ENCODE measurements around the gene NAB1.

Gene NAB1

GRCh38 chr2:190637903-190638618, 10.8 kb upstream of the NAB1 start:
- DNase-seq: no peak

DNA sequence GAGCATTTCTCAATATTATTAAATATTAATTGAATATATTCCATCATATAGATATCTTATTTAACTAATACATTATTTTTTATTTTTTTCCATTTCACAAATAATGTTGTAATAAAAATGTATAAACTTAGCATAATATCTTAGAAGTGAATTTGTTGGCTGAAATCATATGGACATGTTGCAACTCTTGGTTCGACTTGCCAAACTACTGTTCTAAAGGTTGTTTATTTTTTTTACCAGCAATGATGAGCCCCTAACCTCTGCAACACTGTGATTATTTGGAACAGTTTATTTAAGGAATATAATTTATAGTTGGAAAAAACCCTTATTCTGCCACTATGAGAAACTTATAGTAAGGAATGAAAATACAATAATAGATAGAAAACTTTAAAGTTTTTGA, 8.8 kb upstream of the NAB1 start:
- no peak for DNase-seq

DNA sequence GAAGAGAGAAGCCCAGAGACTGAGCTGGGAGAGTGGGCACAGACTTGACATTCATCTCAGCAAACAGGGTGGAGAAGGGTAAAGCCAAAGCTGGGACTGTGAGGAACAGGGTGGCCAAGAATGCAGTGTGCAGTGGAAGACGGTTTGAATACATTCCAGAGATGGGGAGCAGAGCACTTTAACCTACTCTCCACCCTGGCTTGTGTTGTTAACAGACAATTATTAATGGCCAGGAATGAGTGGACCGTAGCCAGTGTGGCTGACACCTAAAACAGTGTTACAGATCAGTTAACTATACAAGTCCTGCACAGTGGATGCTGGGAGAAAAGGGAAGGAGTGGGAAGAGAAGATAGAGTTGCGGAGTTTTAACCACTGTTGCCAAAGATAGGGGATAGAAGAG, 7.4 kb upstream of the NAB1 start:
- DNase-seq: no peak

DNA sequence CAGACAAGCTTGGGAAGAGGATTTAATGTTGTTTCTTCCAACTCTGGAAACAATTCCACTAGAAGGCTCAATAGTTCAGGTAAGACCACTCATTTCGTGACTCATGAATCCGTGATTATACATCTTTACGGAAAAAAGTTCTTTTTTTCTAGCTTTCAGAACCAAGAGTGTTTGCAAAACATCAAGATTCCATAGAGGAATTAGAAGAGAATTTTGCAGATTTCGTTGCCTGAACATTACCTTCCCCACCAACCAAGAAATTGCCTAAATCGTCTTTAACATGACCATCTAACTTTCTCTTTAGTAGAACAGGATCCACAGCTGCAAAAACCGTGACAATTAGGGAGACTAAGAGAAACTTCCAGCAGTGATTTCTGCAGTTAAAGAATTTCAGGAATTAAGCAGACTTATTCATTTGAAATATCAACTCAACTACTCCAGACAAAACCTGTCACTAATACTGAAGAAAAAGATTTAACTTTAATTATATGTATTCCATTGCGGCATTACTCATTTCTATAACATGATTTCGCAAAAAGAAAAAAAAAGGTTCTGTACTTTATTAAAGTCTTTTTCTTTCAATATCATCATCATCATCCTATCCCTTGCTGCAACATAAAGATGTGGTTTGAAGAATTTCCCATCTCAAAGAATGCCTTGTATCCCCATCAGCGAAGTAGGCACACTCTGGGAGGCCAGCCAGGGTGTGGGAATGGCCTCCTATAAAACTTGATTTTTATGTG, 1.9 kb upstream of the NAB1 start:
- no peak for DNase-seq

- peak; percentile 79 for DNase-seq
Measured at GRCh38 chr2:190648289-190649034, 421 bp upstream of the NAB1 start.

GRCh38 chr2:190649798-190650390, 1.0 kb downstream of the NAB1 start:
- DNase-seq: no peak

- DNase-seq: no peak
Measured at GRCh38 chr2:190651413-190651812, 2.5 kb downstream of the NAB1 start.

DNA sequence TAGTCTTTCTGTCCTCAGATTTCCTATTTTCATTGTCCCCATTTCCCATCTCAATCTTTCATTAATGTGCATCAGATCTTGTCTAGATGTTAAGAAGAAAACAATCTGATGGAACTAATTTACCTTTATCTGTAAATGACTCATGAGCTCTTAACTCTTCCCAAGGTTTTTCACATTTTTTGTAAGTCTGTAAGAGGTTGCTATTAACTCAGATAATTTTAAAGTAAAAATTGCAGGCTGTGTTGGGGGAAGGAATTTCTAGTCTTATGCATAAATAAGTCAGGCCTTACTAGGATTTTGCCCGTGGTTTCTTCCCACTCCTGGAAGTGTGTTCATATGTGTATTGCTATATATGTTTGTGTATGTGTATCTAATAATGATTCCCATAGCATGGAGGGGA, 4.3 kb downstream of the NAB1 start:
- DNase-seq: no peak

DNA sequence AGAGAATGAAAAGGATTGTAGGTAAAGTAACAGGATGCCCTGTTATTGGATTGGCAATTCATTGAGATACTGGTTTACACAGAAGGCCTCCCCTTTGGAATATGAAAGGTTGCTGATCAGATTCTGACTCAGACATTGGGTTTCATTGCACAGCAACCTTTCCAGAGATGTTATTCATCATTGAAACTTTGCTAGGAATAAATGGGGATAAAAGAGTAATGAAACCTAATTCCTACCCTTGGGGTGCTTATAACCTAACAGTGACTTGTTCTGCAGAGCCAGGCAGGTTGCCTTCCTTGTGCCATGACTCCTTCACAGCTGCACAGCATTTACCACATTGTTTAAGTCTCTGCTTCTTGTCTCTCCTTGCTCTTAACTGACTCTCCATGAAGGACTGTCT, 5.0 kb downstream of the NAB1 start:
- no peak for DNase-seq

GRCh38 chr2:190655113-190655512, 6.2 kb downstream of the NAB1 start:
- no peak for DNase-seq

- DNase-seq: no peak
Measured at GRCh38 chr2:190655570-190655969, 6.7 kb downstream of the NAB1 start.

GRCh38 chr2:190656301-190656700, 7.4 kb downstream of the NAB1 start:
- DNase-seq: no peak

DNA sequence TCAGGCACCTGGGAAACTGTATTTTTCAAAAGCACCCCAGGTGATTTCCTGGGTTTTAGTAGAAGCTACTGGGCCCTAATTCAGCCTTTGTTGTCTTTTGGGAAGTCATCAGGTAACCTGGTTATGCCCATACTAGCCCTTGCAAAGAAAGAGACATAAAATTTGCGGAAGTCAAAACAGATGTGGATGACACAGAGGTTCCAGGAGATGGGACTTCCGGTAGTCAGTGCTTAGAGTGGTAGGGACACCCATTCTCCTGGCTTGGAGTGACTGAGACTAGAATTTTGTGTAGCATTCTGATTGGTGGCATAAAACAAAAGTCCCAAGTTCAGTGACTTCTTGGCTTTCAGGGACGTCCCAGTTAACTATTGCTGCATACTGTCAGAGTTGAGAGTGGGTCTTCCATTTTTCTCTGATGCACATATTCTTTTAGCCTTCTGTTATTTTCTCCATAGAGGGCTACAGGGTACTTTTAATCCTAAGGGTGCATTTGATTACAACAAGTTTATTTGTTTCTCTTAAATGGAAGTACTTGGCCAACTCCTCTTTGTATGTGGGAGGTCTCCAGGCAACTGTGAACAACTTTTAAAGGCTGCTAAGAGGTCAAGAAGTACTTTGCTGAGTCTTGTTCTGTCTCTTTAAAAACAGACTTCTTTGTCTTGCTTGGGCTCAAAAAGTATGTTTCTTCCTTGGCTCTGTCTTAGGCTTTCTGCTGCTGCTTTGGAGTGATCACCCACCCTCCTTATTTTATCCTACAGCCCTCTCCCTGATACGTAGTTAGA, 8.8 kb downstream of the NAB1 start:
- no peak for DNase-seq

GRCh38 chr2:190659553-190659952, 10.7 kb downstream of the NAB1 start:
- no peak for DNase-seq

- DNase-seq: no peak
Measured at GRCh38 chr2:190662754-190663153, 13.9 kb downstream of the NAB1 start.

DNA sequence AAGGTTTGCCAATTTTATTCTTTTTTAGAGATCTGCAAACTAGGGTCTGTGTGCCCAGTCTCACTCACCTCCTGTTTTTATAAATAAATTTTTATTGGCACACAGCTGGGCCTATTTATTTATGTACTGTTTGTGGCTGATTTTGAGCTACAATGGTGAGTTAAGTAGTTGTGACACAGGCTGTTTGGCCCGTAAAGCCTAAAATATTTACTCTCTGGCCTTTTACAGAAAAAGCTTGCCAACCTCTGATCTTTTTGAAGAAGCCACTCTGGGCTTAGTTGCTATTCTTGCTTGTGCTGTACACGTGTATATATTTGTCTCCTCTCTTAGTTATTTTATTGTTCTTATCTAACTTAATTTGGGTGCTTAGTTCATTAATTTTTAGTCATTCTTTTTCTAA, 14.5 kb downstream of the NAB1 start:
- DNase-seq: no peak

GRCh38 chr2:190663839-190664238, 15.0 kb downstream of the NAB1 start:
- DNase-seq: no peak

GRCh38 chr2:190664240-190664639, 15.4 kb downstream of the NAB1 start:
- DNase-seq: no peak

GRCh38 chr2:190666895-190667294, 18.0 kb downstream of the NAB1 start:
- DNase-seq: no peak

DNA sequence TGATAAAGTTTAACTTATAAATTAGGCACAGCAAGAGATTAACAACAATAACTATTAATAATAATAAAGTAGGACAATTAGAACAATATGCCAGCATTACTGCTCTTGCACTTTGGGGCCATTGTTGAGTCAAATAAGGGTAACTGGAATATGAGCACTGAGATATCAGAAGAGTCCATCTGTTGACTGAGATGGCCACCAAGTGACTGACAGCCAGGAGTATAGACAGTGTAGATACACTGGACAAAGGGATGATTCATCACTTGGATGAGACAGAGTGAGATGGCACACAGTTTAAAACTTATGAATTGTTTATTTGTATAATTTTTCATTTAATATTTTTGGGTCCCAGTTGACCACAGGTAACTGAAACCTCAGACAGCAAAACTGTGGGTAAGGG, 20.0 kb downstream of the NAB1 start:
- no peak for DNase-seq

DNA sequence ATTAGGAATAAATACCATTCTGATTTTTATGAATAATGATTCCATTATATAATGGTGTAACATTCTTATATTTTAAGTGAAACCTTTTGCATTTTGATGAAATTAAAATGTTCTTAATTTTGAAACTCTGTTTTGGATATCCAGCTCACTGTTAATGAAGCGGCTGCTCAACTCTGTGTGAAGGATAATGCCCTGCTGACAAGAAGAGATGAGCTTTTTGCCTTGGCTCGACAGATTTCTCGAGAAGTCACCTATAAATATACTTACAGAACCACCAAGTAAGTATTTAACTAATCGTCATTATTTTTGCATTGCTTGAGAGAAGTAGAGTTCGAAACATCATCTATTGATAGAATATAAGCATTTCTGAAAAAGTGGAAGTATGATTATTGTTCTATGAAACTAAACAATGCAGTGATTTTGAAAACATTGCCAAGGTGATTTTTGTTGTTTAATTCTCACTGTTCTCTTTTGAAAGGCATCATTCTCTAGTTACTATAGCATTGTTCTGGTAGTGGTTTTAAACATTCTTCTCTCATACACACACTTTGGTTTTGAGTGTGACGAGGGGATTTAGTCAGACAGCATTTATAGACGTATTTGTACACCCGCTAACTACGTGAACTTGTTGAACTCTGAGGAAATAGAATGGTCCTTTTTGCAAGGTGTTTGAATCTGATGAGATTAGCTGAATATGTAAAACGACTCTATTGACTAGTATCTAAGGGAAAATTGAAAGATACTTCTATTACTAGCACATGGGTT, 21.5 kb downstream of the NAB1 start:
- no peak for DNase-seq
